Esophagus squamous epithelium (tissue), 5 donors: ENCODE data around the gene VEPH1. TPM values are rescaled to one million over a fixed set of nuclear protein-coding genes. Genes with fewer than 3 reads are reported as not detected.

ENCODE experiments used
- DNase-seq: peaks from one replicate; lab custom pipeline; 2025; lab: John Stamatoyannopoulos, UW
- H3K27ac ChIP-seq, 4 donors: fragments of 200-600 bp; sonication (generic); one replicate each; pipeline ENCODE4 v1.5.1; 2016 to 2019; ENCODE audit warnings: mild to moderate bottlenecking in 1 of 4
- H3K27me3 ChIP-seq, 4 donors: fragments of 200-600 bp; sonication (generic); 1 replicate in 3 of 4; 2 replicates in 1 of 4; pipeline versions ENCODE4 v1.5.1 to v1.6.0; 2017 to 2021; ENCODE audit warnings: antibody characterized with exemption in 1 of 4
- H3K36me3 ChIP-seq, 3 donors: fragments of 200-600 bp; sonication (generic); one replicate each; pipeline ENCODE4 v1.5.1; 2016 to 2019
- H3K4me1 ChIP-seq, 3 donors: fragments of 200-600 bp; sonication (generic); one replicate each; pipeline ENCODE4 v1.5.1; 2017 to 2019
- H3K4me3 ChIP-seq, 4 donors: fragments of 200-600 bp; sonication (generic); 1 replicate in 3 of 4; 2 replicates in 1 of 4; pipeline ENCODE4 v1.5.1; 2016 to 2019; ENCODE audit warnings: mild to moderate bottlenecking in 2 of 4, moderate library complexity in 1 of 4
- H3K9me3 ChIP-seq, 3 donors: fragments of 200-600 bp; sonication (generic); one replicate each; pipeline ENCODE4 v1.5.1; 2016 to 2019
- POLR2A ChIP-seq, 4 donors: fragments of 450-650 bp; IDR thresholded peaks; one replicate each; pipeline ENCODE4 v1.6.1; 2017; ENCODE audit warnings: antibody characterized with exemption in 4 of 4, mild to moderate bottlenecking in 4 of 4, moderate library complexity in 3 of 4
- WGBS, 2 donors: methylation state at CpG; one replicate each; pipeline ENCODE4 v1.1.5; 2018; 5-methylcytosine and 5-hydroxymethylcytosine counted together
- intact Hi-C: fragments of 100-400 bp; cut with DNase I; formaldehyde crosslinking; loops from one replicate; pipeline ENCODE4 v1.15.0; 2022
- total RNA-seq, 4 donors: library from RNA; depleted of rRNA; stranded (reverse); fragments of >200 nt; gene quantifications; one replicate each; pipeline ENCODE4 v1.1.0, GENCODE V29; 2016
- TF ChIP-seq, protein P1 (sequence below), 6 experiments: fragments of 450-650 bp in 4 of 6; fragments of 200-600 bp in 2 of 6; sonication (generic) in 2 of 6; IDR thresholded peaks; one replicate each; pipeline ENCODE4 v1.5.1; 2016 to 2019; ENCODE audit warnings: antibody characterized with exemption in 6 of 6, mild to moderate bottlenecking in 4 of 6, moderate library complexity in 4 of 6
- donor health status: DM: yes; HTN: yes; CAD: no.

VEPH1 gene
- total RNA-seq, 4 donors from 2014 or later: not detected

DNA sequence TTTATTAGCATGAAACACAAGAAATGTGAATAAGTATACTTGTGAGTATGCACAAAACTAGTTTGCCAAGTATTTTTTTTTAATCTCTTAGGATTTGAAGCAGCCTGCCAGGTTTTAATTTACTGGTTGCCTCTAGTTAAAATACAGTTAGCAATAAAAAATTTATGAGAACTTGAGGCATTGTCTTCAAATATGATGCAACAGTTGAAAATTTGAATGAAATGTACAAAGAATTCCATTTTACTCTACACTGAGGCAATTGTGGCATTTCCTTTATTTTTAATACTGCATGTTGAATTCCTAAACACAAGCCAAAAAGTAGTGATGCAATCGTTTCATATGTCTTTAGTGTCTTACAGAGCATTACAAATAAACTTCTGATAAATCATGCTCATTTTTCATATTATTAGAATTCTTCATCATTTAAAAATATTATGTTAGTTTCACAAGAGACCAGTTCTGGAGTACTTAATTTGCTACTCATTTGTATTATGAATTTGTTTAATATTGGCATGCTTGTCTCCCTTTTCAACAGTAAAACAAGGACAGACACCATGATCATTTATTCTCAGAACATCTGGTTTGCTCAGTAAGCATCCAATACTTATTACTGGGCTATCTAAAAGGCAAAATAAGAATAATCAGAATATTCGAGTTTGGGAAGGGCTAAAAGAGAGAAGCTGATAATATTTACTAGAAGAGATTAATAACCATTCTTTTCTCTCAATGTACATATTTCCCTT, 191.4 kb downstream of the VEPH1 start:
- intact Hi-C loops: no loop called here
- no peaks in the 10 kb centered on the region for H3K4me1 ChIP-seq
- WGBS, 2 donors: 38 to 40% methylated on average over 2 of the region's 2 CpGs
- no peaks in the 10 kb centered on the region for H3K27me3 ChIP-seq
- no peak overlapping the region for H3K27ac ChIP-seq
- no peaks in the 10 kb centered on the region for H3K9me3 ChIP-seq
- DNase-seq: no peak
- TF ChIP-seq POLR2A (IDR thresholded peaks at IDR 0.05): no peak
- H3K4me3 ChIP-seq: no peak overlapping the region
- no peaks in the 10 kb centered on the region for H3K36me3 ChIP-seq

DNA sequence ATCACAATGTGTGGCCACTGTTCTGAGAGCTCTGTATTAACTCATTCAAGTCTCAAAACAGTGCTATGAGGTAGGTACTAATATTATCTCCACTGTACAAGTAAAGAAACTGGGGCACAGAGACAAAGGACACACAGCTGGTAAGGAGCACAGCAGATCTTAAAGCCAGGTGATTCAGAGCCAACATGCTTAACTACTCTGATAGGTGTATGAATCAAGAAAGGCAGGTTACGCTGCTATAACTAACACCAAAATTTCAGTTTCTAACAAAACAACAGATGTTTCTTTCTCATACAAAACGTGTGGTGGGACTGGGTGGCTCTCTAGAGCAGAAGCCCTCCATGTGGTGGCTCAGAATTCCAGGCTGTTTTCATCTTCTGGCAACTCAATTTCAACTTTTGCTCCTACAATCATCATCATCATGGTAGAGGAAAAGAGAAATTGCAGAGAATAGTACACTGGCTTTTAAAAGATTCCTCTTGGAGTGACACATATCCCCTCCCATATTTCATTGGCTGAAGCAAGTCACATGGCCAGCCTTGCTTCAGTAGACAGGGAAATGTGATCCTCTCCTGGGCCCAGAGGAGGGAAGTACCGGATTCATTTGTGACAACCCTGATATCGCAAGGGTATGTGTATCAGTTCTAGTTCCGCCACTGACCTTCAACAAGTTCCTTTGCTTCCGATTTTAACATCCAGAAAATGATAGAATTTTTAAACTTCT, 192.7 kb downstream of the VEPH1 start:
- H3K27me3 ChIP-seq: no peaks in the 10 kb centered on the region
- no peak overlapping the region for H3K27ac ChIP-seq
- 75 to 78% methylated on average over 6 of the region's 6 CpGs for WGBS, 2 donors
- TF ChIP-seq, protein P1, sequence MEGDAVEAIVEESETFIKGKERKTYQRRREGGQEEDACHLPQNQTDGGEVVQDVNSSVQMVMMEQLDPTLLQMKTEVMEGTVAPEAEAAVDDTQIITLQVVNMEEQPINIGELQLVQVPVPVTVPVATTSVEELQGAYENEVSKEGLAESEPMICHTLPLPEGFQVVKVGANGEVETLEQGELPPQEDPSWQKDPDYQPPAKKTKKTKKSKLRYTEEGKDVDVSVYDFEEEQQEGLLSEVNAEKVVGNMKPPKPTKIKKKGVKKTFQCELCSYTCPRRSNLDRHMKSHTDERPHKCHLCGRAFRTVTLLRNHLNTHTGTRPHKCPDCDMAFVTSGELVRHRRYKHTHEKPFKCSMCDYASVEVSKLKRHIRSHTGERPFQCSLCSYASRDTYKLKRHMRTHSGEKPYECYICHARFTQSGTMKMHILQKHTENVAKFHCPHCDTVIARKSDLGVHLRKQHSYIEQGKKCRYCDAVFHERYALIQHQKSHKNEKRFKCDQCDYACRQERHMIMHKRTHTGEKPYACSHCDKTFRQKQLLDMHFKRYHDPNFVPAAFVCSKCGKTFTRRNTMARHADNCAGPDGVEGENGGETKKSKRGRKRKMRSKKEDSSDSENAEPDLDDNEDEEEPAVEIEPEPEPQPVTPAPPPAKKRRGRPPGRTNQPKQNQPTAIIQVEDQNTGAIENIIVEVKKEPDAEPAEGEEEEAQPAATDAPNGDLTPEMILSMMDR (IDR thresholded peaks at IDR 0.05): no peak
- TF ChIP-seq POLR2A (IDR thresholded peaks at IDR 0.05): no peak
- no peak for DNase-seq
- H3K9me3 ChIP-seq: no peaks in the 10 kb centered on the region
- no peaks in the 10 kb centered on the region for H3K36me3 ChIP-seq
- no peaks in the 10 kb centered on the region for H3K4me1 ChIP-seq
- intact Hi-C loops: no loop called here
- no peak overlapping the region for H3K4me3 ChIP-seq

DNA sequence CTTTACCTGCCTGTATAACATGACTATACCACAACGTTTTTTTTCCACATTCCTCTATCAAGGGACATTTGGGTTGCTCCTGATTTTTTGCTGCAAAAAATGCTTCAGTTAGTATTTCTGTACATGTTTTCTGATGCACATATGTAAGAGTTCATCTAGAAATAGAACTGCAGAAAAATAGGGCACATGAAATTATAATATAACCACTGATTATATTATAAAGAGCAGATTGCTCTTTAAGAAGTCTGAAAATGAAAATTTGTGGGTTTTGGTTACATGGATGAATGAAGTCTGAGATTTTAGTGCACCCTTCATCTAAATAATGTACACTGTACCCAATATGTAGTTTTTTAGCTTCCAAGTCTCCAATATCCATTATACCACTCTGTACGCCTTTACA, 196.7 kb downstream of the VEPH1 start:
- Histone ChIP-seq H3K4me3 (no peak overlapping the region), H3K9me3 (no peaks in the 10 kb centered on the region), H3K27me3 (no peaks in the 10 kb centered on the region), H3K36me3 (no peaks in the 10 kb centered on the region), H3K27ac (no peak overlapping the region), H3K4me1 (no peaks in the 10 kb centered on the region)
- DNase-seq: no peak
- WGBS, 2 donors: 62 to 70% methylated on average over 2 of the region's 2 CpGs
- no peak for TF ChIP-seq POLR2A (IDR thresholded peaks at IDR 0.05)
- TF ChIP-seq, protein P1 (IDR thresholded peaks at IDR 0.05): no peak
- intact Hi-C loops: no loop called here

DNA sequence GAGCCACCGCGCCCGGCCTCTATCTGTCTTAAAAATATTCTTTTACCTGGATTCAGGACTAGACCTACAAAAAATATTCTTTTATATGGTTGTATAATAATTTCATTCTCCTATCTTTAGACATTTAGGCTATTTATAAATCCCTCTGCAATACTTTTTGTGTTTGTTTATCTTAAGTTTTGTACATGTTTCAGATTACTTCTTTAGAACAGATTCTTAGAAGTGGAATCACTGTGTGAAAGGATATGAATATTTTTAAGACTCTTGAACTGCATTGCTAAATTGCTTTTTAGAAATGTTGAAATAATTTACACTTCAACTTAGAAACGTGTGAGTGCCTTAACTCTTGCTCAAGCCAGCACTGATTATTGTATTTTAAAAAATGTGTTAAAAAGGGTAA, 197.8 kb downstream of the VEPH1 start:
- DNase-seq: no peak
- WGBS, 2 donors: 81 to 87% methylated on average over 4 of the region's 4 CpGs

DNA sequence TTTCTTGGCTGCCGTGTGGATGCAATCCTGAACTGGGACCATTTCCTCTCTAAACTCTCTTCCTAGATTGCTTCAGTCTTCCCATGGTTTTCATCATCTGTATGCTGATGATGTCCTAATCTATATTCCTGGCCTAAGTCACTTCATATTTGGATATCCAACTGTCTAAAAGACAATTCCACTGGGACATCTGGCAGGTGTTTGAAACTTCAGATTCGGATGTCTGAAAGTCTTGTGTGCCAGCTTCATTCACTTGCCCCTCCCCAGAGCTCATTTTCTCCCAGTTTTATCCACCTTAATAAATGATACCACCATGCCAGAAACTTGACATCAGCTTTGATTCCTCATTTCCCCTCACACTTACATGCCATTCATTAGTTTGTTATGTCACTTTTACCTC, 201.5 kb downstream of the VEPH1 start:
- TF ChIP-seq, protein P1 (IDR thresholded peaks at IDR 0.05): no peak
- WGBS, 2 donors: 72 to 82% methylated on average over 2 of the region's 2 CpGs
- no peaks in the 10 kb centered on the region for H3K36me3 ChIP-seq
- H3K4me1 ChIP-seq: no peaks in the 10 kb centered on the region
- DNase-seq: no peak
- H3K27ac ChIP-seq: no peak overlapping the region
- H3K4me3 ChIP-seq: no peak overlapping the region
- no peaks in the 10 kb centered on the region for H3K9me3 ChIP-seq
- intact Hi-C loops: no loop called here
- H3K27me3 ChIP-seq: no peaks in the 10 kb centered on the region

More for the DNA sequence above, 197.8 kb downstream of the VEPH1 start:
- no peaks in the 10 kb centered on the region for H3K9me3 ChIP-seq
- H3K36me3 ChIP-seq: no peaks in the 10 kb centered on the region
- H3K4me1 ChIP-seq: no peaks in the 10 kb centered on the region
- H3K27me3 ChIP-seq: no peaks in the 10 kb centered on the region
- intact Hi-C loops: no loop called here
- TF ChIP-seq POLR2A (IDR thresholded peaks at IDR 0.05): no peak
- TF ChIP-seq, protein P1 (IDR thresholded peaks at IDR 0.05): no peak
- H3K4me3 ChIP-seq: no peak overlapping the region
- H3K27ac ChIP-seq: no peak overlapping the region
